HG02870 (cell line): ENCODE data around the gene OR1G1.
"Not testable (repeated sequence)": the region's sequence is repeated elsewhere in the genome, so short reads cannot be mapped to it uniquely, and the experiment has no call there.

Source experiments
- ATAC-seq: cut with Tn5 transposase; IDR thresholded peaks from one replicate; pipeline ENCODE4 v1.9.1; 2021; ENCODE audit warnings: mild to moderate bottlenecking, moderate library complexity; ENCODE audit not compliant: unreplicated experiment

Gene OR1G1

DNA sequence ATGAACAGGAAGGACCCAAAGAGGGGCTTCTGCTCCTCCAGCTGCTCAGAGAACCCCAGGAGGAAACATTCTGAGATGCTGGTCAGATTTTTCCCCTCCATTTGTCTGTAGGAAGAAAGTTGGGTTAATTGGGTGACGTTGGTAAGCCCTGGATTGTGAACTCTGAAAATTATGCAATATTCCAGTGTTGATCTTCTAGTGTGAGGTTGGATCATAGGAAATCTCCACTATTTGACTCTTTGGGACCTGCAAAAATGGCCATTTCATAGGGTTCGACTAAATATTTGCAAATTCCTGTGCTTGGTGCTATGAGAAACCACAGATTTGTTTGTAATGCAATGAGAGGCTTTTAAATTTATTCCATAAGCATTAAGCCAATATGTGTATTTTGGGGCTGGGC, at the start of gene OR1G1:
Gene OR1G1, minus strand, starts transcription at position 101 of the 400 bp plus-strand sequence. Its CDS starts 0 bp downstream, at position 101.
- ATAC-seq, result no peak

DNA sequence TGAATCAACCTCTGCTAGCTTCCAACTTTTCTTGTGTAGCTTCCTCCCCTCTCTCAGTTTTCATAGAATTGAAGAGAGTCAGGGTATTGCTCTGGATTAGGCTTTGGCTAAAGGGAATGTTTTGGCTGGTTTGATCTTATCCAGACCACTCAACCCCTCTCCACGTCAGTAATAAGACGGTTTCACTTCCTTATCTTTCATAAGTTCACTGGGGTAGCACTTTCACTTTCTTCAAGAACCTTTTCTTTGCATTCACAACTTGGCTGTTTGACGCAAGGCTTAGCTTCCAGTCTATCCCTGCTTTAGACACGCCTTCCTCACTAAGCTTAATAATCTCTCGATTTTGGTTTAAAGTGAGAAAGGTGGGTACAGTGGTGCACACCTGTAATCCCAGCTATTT, 40.2 kb upstream of the OR1G1 start:
- ATAC-seq, result no peak

DNA sequence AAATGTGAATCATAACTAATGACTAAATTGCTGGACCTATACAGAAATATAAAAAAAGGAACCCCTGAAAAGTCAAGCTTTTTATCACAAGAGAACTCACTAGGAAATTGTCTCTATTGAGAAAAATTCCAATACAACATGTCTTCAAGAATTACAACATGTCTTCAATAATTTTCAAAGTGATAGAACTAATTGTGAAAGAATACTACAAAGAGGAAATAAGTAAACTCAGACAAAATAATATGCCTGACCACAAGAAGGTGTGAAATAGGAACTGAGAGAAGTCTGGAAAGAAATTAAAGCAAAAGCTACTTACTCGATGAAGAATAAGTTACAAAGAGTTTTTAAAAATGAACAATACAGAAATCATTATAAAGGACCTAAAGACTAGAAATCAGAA, 29.9 kb upstream of the OR1G1 start:
- ATAC-seq, result no peak

- not testable (repeated sequence) for ATAC-seq
Observed at GRCh38 chr17:3137494-3137893, 10.1 kb upstream of the OR1G1 start.

DNA sequence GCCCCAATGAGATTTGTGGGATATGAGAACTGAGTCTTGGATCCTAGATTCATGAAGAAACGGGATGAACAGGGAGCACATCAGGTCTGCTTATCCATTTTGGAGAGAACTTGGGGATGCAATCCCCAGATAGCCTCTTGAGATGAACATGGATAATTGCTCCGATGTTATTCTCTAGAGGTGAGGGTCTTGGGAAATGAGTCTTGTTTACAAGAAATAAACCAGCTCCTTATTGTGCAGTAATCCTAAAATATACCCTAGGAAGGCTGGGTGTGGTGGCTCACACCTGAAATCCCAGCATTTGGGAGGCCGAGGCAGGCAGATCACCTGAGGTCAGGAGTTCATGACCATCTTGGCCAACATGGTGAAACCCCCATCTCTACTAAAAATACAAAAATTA, 23.0 kb downstream of the OR1G1 start, which contains the start of gene OR1D2:
Gene OR1D2, minus strand, starts transcription at position 101 of the 400 bp plus-strand sequence. CDS start 11,426 bp downstream, outside the sequence.
- no peak for ATAC-seq
